GM12873 (cell line): ENCODE results near the gene GLB1L.

ENCODE experiments used
- TF ChIP-seq, protein P1 (sequence below): IDR thresholded peaks from 2 replicates; pipeline ENCODE4 v1.5.1; 2012; ENCODE audit warnings: low read depth, mild to moderate bottlenecking, moderate library complexity, low read length, control low read depth; ENCODE audit not compliant: insufficient read depth; ENCODE audit errors: missing control alignments

GLB1L gene

DNA sequence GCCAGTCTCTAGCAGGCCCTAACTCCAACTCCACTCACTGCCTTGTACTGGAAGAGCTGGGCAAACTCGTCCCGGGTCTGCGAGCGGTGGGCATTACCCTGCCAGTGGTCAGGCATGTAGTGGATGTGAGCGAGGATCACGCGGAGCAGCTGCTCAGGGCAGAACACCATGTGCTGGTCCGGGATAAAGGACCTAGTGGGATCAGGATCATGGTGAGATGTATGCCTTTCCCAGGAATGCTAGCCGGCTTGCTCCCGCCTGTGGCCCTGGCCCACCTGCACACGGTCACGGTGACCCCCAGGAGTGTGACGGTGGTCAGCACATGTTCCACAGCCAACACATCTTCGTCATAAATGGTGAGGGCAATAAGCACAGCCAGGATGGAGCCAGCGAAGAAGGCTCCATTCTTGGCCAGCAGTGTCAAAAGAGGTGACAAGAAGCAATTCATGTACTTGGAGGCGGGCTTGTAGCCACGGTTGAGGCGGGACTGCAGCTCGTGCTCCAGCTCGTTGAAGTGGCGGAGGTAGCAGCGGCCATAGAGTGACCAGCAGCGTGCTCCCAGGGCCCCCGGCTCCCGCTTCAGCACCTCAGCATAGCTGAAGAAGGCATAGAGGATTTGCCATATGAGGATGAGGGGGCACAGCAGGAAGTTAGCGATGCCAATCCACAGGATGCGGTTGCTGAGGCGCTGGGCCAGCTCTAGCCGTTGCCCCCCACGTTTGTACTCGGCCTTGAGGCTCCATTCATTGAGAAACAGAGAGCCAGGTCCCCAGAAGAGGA lies 21.2 kb downstream of the GLB1L start:
- TF ChIP-seq, protein P1, sequence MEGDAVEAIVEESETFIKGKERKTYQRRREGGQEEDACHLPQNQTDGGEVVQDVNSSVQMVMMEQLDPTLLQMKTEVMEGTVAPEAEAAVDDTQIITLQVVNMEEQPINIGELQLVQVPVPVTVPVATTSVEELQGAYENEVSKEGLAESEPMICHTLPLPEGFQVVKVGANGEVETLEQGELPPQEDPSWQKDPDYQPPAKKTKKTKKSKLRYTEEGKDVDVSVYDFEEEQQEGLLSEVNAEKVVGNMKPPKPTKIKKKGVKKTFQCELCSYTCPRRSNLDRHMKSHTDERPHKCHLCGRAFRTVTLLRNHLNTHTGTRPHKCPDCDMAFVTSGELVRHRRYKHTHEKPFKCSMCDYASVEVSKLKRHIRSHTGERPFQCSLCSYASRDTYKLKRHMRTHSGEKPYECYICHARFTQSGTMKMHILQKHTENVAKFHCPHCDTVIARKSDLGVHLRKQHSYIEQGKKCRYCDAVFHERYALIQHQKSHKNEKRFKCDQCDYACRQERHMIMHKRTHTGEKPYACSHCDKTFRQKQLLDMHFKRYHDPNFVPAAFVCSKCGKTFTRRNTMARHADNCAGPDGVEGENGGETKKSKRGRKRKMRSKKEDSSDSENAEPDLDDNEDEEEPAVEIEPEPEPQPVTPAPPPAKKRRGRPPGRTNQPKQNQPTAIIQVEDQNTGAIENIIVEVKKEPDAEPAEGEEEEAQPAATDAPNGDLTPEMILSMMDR, result no peak

DNA sequence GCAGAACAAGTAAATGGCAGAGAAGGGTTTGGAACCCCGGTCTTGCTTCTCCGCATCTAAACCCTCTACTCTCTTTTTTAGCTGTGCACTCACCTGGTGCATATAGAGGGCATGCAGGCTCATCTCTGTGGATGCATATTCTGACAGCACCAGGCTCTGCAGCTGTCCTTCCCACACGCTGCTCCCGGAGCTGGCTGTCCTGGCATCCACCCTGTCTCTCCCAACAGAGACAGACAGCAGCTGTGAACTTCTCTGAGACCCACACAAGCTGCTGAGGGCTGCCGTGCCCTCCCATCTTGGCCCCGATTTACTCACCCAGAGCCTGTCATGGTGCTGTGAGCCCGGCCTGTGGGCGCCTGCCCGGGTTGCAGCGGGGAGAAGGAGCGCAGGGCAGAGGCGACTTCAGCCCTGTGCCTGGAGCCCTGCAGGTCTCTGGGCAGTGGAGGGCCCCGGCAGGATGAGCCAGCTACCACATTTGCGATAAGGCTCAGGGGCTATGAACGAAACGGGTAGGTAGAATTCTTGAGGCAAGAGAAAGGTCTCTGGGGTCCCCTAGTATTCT lies 23.2 kb downstream of the GLB1L start:
- TF ChIP-seq, protein P1, result no peak

DNA sequence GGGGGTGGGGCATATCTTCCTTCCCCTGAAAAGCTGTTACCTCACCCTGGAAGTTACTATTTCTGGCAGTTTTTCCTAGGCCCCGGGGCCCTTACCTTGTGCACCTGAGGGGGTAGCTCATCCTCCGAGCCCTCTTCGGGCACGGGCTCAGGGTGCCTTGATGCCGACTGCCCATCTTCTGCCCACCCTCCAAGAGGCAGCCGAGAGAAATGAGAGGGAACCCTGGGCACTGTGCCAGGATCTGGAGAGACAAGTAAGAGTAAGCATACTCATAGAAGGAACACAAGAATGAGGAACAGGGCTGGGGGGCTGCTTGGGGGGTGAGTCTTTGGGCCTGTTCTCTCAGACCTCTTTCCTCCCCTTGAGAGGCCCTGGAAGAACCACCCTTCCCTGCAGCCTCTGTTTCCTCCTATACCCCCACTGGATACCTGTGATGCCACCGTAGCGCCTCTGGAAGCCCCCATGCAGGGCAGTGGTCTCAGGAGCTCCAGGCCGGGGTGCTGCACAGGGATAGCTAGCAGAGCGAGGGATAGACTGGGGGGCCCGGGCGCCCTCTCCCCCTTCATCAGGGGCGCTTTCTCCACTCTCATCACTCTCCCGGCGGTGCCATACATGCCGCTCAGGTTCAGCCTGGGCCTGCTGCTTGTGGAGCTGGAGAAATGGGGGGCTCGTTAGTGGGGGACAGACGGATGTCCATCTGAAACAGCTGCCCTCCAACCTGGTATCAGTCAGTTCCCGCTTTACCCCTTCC lies 24.4 kb downstream of the GLB1L start:
- TF ChIP-seq, protein P1, result no peak

DNA sequence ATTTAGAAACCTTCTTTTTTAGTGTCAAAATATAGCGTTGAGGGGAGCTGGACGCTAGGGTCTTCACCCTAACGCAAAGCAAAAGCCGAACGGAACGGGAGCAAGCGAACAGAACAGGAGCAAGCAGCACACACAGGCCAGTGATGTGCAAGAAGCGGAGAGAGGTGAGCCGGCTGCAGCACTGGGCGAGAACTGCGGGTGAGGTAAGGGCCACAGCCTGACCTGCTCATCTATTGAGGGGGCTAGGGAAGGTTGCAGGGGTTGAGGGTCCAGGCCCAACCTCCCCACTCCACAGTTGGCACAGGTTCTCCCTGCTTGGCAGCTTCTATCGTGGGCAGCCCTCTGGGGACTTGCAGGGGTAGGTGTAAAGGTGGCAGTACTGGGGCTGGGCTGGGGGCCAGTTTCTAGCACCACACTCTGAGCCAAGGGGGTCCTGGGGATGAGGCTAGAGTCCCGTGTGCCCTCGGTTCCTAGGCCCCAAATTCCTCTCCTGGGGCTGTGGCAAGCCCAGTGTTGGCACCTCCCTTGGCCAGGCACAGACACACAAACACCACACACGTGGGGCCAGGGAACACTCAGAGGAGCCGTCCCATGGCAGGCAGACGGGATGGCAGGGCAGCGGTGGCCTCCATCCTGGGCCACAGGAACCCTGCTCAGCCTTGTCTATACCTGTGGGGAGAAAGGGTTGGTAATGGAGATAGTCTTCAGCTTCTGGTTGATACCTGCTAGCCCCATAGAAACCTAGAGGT lies 25.3 kb downstream of the GLB1L start:
- TF ChIP-seq, protein P1, result no peak

DNA sequence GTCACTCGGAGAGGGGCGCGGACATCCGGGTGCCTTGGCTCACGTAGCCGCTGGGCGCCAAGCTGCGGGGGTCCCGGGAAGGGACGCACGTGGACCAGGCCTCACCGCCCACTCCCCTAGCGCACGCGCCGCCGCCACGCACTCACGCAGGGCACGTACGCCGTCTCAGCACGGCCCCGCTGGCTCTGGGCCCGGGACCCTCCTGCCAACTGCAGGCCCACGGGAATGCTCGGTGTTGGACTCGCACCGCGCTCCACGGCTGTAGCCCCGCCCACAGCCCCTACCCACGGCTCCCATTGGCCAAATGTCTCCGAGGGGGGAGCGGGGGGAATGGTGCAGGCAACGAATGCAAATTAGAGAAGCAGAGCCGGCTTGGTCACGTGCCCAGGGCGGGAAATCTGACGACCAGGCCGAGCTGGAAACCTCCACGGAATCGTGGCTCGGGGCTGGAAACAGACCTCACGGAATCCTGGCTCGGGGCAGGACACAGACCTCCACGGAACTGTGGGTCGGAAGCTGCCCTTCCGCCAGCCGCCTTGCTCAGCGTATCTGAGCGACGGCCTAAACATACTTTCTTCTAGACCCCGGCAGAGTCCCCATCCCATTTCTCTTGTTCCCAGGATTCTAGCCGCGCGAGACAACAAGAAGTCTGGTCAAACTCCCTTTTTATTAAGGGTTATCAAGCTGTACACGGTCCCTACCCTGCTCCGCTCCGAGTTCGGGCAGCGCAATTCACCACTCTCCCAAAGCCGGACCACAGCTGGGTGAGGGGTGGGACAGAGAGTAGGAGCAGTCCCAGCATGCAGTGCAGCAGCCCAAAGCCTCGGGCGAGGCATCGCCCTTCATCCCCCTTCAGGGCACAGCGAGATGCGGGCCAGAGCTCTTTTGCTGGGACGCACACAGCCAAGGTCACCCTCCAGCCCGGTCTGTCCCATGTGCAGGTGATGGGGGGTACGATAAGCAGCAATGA lies 26.2 kb downstream of the GLB1L start, which contains the start of gene ABCB6:
Gene ABCB6 (minus strand): TSS at position 227 of the 970 bp plus-strand sequence. CDS start 285 bp downstream, outside the sequence.
- TF ChIP-seq, protein P1, result no peak

DNA sequence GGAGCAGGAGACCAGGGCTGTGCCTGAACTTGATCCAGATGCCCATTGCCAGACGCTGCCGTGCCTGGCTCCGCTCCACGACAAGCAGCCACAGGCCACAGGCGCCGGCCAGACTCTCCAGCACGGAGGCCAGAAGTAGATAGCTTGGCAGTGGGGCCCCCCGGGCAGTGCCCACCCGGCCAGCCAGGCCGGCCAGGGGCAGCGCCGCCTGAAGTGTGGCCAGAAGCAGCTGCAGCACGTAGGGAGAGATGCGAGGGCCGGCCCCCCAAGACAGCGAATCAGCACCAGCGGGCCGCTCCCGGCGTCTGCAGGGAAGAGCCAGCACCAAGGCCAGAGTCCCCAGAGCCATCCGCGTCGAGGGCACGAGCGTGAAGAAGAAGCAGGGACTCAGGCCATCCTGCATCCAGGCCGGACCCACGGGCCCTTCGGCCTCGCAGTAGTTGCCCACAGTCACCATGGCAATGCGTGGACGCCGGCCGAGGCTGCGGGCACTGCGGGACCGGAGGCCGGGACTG lies 27.0 kb downstream of the GLB1L start:
- TF ChIP-seq, protein P1, result no peak
